ENCODE measurements around the gene VWA8.
"Not testable (repeated sequence)": the region's sequence is repeated elsewhere in the genome, so short reads cannot be mapped to it uniquely, and the experiment has no call there.

Gene VWA8

GRCh38 chr13:41587490-41587889 is 373.4 kb downstream of the VWA8 start:
- no peak for DNase-seq (ENCODE audit: low read depth)

- DNase-seq (ENCODE audit: low read depth), result no peak
These were observed 374.7 kb downstream of the VWA8 start for GRCh38 chr13:41586216-41586615.

DNA sequence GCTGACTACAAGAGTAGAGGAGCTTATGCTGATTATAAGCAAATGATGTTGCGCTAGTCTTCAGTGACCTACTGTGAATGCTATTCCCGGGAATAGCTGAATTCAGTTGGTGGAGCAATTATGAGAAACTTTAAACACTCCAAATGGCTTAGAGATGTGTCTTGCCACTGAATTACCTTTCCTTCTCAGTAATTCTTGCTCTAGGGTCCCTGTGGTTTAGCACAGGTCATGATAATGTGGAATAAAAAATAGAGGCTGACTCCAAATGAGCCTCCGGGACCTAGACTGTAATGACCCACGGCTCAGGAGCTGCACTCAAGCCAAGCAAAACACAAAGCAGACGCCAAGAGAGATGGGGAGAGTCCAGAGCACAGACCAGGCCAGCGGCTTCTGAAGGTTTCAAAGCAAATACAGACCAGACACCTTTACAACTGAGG is 378.9 kb downstream of the VWA8 start:
- DNase-seq (ENCODE audit: low read depth), result no peak

- no peak for DNase-seq (ENCODE audit: low read depth)
These were observed 380.6 kb downstream of the VWA8 start for GRCh38 chr13:41580345-41580744.

GRCh38 chr13:41579881-41580280 is 381.0 kb downstream of the VWA8 start:
- DNase-seq (ENCODE audit: low read depth), result no peak

DNA sequence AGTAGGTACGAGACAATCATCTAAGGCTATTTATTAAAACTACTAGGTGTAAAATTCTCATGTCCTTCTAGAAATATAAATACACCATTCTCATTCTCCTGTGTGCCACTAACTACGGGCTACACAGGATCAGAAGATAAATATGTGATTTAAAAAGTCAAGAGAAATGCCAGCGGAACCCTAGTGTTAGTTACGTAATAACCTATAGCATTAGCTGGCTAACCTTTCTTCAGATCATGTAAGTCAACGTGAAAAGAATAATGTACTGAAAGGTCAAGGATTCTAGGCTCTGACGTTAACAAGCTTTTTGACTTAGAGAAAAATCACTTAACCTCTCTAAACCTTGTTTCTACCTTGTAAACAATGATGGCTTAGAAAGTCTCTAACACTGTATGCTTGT is 381.7 kb downstream of the VWA8 start:
- DNase-seq (ENCODE audit: low read depth), result no peak

DNA sequence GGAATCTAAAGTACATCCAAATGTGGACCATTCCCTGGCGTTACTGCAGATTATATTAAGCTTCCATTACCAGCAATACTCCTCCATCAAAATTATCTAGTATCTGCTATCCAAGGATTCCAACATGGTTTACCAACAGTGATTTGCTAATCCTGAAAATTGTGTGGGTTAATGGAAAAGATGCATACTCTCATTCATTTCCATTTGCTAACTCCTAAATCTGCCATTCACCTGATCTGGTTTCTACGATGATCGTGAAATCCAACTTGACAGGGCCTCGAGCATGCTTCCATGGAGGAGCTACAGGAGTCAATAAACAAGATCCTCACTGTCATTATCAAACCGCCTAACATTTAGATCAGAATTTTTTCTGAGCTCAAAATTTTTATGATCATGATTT is 382.5 kb downstream of the VWA8 start:
- DNase-seq (ENCODE audit: low read depth), result no peak

DNA sequence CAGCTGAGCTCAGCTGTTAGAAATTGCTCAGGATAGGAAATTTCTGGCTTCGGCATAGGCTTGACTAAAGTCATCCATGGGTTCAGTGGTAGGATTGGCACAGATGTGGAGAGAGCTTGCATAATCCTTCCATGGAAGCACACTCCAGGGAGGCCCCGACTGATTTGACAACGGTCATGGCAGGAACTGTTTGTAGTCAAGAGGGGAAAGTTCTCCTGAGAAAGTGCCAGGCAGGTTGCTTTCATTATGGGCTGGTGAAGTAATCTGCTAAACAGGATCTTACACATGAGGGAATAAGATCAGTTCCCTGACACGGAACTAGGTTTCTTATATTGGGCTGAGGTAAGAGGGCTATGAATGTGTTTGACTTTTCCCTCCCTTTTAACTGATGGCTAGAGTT is 383.5 kb downstream of the VWA8 start:
- DNase-seq (ENCODE audit: low read depth), result no peak

DNA sequence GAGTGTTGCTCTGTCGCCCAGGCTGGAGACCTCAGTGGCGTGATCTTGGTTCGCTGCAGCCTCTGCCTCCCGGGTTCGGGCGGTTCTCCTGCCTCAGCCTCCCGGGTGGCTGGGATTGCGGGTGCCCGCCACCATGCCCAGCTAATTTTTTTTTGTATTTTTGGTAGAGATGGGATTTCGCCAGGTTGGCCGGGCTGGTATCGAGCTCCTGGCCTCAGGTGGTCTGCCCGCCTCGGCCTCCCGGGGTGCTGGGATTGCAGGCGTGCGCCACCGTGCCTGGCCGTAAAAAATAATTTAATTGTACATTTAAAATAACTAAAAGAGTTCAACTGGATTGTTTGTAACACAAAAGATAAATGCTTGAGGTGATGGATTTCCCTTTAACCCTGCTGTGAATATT is 387.3 kb downstream of the VWA8 start:
- not testable (repeated sequence) for DNase-seq (ENCODE audit: low read depth)

DNA sequence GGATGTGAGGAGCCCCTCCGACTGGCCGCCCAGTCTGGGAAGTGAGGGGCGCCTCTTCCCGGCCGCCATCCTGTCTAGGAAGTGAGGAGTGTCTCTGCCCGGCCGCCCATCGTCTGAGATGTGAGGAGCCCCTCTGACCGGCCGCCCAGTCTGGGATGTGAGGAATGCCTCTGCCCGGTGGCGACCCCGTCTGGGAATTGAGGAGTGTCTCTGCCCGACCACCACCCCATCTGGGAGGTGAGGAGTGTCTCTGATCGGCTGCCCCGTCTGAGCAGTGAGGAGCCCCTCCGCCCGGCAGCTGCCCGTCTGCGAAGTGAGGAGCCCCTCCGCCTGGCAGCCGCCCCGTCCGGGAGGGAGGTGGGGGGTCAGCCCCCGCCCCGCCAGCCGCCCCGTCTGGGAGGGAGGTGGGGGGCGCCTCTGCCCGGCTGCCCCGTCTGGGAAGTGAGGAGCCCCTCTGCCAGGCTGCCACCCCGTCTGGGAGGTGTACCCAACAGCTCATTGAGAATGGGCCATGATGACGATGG is 389.0 kb downstream of the VWA8 start:
- not testable (repeated sequence) for DNase-seq (ENCODE audit: low read depth)

DNA sequence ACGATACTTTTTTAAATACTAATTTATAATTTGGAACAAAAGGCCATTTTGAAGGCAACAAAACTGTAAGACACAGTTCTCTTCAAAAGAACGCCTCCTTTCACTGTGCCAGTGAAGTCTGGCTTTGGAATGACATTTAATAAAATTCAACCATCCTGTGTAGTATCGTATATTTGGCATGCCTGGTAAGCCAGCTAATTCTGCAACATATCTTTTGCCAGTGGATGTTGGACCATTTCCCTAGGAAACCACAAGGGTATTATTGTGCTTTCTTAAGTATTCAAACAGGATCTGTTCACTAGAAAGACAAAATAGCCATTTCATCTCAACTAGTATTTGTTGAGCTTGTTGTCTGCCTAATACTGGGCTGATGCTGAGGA is 391.9 kb downstream of the VWA8 start:
- peak; percentile 78 for DNase-seq (ENCODE audit: low read depth)

- no peak for DNase-seq (ENCODE audit: low read depth)
These were observed 392.6 kb downstream of the VWA8 start for GRCh38 chr13:41568143-41568971.

DNA sequence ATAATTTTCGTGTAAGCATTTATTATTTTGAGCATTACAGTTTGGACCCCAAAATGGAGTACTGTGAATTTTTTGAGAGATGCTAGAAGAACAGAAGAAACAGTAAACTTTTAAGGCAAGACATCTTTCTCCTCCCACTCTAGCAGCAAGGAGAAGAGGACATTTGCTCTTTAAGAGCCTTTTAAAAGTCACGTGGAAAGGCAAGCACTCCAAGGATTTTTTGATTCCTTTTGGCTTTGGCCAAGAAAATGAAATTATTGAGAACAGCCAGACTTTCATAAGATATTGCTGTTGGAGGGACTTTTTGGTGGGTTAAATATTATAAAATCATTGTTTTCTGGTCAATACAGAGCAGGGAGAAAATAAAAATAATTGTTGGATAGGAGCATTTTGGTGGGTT is 393.5 kb downstream of the VWA8 start:
- DNase-seq (ENCODE audit: low read depth), result no peak

GRCh38 chr13:41565846-41566245 is 395.1 kb downstream of the VWA8 start:
- DNase-seq (ENCODE audit: low read depth), result no peak

- DNase-seq (ENCODE audit: low read depth), result peak; percentile 97
These were observed 395.7 kb downstream of the VWA8 start for GRCh38 chr13:41565216-41565615.

DNA sequence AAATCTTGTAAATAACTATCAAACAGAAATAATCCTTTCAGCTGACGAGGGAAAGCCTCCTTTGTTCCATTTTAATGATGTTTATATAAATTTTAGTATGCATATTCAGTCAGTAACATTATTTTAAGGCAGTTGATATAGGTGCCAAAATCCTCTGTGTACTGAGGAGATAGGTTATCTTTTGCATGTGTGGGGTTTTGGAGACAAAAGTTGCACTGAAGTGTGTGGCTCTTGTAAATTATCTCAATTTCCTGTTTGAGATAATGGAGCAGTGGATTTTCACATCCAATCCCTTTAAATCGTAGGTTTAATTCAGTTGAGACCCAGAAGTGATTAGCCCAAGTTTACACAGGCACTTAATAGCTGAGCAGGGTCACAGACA is 396.9 kb downstream of the VWA8 start:
- DNase-seq (ENCODE audit: low read depth), result no peak

DNA sequence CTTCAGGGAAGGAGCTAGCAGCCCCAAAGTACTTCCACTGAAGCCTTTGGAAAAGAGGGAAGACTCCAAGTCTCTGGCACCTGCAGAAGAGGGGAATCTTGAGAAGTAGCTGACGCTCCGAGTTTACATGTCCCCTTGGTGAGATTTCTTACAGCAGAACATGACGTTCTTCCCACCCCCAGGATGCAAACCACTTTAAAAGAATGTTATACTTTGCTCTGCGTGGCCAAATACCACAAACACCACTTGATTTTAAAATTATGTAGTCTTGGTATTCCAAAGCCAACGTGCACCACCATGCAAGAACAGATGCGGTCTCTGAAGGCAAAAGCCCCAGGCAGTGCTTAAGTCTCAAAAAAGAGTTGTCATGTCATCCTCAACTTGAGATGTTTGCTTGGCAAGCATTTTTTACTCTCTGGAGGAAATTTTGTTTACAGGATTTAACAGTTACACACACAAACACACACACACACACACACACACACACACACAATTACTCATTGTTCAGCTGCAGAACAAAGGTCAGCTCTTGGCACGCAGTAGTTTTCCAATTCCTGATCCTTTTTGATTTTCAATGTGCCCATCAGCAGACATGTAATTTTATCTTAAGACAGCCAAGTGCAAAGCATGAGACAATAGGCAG is 397.4 kb downstream of the VWA8 start:
- peak; percentile 91 for DNase-seq (ENCODE audit: low read depth)

DNA sequence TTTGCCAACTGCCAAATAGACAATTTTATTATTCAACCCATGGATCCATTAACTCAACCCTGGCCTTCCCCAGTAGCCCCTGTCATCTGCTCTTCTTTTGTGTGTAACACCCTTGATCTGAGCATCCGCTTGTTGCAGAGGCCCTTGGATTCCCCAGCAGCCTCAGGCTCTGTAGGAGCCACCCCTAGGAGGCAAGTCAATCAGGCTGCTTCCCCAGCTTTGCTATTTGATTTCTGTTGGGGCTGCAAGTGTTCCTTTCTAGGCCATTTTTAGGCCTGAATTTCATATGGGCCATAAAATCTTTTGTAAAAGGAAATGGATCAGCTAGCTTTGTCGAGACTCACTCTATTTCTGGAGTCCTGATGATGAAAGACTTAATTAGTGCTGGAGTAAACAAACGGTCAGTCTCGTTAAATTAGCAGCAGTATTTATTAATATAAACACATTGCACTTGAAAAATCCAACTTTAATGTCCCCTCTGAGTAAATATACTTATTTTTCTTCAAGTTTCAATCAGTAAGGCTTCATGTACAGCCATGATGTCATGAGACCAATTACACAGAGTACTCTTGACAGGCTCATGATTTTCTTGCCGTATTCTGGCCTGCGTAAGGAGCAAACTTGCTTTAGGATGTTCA is 398.2 kb downstream of the VWA8 start:
- DNase-seq (ENCODE audit: low read depth), result no peak

DNA sequence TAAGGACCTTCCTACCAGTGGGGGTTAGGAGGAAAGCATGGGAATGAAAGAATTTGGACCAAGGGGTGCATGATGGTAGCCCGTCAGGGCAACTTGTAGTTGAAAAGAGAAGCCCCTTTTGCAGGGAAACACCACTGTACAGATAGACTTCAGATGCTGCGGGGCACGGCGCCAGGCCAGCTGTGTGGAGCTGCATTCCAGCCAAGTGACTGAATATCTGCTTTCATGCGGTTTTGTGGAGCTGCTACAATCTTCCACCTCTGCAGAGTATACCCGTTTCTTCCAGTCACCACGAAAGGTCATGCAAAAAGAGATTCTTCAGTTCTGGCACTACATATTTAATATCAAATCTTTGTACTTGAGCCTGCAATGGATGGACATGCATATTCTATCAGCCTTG is 398.8 kb downstream of the VWA8 start:
- peak; percentile 95 for DNase-seq (ENCODE audit: low read depth)

GRCh38 chr13:41561170-41561569 is 399.7 kb downstream of the VWA8 start:
- peak; percentile 55 for DNase-seq (ENCODE audit: low read depth)

- no peak for DNase-seq (ENCODE audit: low read depth)
These were observed 401.9 kb downstream of the VWA8 start for GRCh38 chr13:41558781-41559560.

DNA sequence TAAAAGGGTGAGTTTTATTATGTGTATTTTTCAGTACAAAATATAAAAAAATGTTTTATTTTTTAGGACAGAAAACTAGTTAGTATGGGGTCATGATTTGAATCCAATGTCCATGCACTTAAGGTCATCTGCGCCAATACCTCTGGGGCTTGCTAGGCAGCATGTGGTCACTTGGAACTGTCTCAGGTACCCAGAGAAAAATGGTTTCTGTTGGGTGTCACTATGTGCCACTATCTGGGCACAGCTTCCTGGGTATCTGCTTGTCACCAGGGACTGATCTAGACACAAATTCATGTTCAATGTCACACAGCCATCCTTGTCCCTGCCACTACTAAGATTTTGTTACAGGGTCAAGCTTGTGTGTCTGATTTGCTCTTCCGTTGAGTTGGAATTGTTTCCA is 403.2 kb downstream of the VWA8 start:
- no peak for DNase-seq (ENCODE audit: low read depth)
